NCI-H1930 (cell line): Measurements from ENCODE around the gene PEX16.
"Not testable (repeated sequence)": the region's sequence is repeated elsewhere in the genome, so short reads cannot be mapped to it uniquely, and the experiment has no call there.

Experiments
- DNase-seq, 2 experiments: peaks; one replicate each; lab custom pipeline; 2025; lab: John Stamatoyannopoulos, UW

The PEX16 gene

DNA sequence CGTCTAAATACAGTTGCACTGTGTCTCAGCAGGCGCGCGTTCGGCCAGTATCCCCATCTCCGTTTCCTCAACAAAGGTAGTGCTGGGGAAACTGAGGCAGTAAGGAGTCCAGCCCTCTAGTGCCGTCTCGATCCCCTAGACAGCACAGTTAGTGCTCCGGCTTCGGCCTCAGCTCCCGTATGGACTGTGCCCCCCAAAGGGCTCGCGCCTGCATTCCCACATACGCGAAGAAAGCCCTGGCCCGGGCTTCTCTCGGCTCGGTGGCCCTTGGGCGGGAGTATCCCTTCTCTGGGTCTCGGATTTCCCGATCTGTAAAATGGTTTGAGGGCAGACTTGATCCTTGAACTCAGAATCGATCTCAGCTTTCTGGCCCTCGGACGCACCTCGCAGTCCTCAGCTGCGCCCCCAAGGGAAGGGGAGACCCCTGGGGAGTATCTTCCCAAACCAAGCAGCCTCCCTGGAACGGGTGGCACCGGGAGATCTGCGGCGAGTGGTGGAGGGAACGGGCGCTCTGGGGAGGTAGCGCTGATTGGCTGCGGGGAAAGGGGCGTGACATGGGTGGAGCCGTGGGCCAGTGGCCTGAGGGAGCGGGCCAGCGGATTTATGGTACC, 759 bp upstream of the PEX16 start:
- peak; percentile 62 to 83 for DNase-seq

DNA sequence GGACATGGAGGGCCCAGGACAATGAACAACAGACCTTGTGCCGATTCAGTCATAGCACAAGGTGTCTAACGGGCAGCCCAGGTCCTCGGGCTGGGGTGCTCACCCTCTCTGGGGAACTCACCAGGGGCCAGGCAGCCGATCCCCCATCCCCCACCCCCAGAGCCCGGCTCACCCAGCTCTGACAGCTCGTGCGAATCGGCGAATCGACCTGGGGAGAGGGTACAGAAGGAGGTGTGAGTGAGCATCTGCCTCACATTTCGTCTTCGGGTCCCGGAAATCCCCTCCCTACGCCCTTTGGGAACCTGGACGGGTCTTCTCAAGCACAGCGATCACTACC, 423 bp downstream of the PEX16 start:
- DNase-seq: no peak

GRCh38 chr11:45915446-45915845, 2.2 kb downstream of the PEX16 start:
- DNase-seq: no peak

GRCh38 chr11:45913942-45914635, 3.6 kb downstream of the PEX16 start:
- no peak for DNase-seq

DNA sequence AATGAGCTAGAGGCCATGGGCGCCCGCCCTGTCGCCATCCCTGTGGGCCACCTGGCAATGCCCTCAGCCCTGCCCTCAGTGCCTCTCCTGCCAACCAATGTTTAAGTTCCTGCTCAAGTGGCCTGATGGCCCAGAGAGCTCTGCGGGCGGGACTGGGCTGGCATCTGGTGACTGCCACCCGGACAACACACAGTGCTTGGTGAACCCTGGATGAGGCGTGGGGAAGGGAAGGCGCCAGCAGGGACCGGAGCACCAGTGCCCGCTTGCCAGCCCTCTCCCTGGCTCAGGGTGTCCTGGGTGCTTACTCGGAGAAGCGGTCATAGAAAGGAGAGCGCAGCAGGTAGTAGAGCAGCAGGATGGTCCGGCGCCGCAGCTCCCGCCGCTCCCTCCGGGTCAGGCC, 4.2 kb downstream of the PEX16 start:
- no peak for DNase-seq

GRCh38 chr11:45910623-45911022, 7.1 kb downstream of the PEX16 start:
- DNase-seq: no peak

GRCh38 chr11:45909594-45910475, 7.8 kb downstream of the PEX16 start:
- no peak for DNase-seq

- DNase-seq: no peak
These were observed 9.7 kb downstream of the PEX16 start for GRCh38 chr11:45907911-45908370.

GRCh38 chr11:45906965-45907611, 10.6 kb downstream of the PEX16 start, which contains the start of gene FREY1:
Gene FREY1 (minus strand): TSS chr11:45907271. CDS start chr11:45907245, 26 bp downstream.
- DNase-seq: no peak

GRCh38 chr11:45906096-45906682, 11.5 kb downstream of the PEX16 start:
- no peak for DNase-seq

DNA sequence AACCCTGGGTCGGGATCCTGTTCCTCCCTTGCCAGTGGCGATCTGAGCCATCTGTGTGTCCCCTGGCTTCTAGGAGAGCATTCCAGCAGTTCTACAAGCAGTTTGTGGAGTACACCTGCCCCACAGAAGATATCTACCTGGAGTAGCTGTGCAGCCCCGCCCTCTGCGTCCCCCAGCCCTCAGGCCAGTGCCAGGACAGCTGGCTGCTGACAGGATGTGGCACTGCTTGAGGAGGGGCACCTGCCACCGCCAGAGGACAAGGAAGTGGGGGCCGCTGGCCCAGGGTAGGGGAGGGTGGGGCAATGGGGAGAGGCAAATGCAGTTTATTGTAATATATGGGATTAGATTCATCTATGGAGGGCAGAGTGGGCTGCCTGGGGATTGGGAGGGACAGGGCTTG, 12.1 kb downstream of the PEX16 start:
- not testable (repeated sequence) for DNase-seq

GRCh38 chr11:45905095-45905494, 12.6 kb downstream of the PEX16 start:
- no peak for DNase-seq

- DNase-seq: no peak
These were observed 13.3 kb downstream of the PEX16 start for GRCh38 chr11:45904309-45904915.

GRCh38 chr11:45902452-45903380, 15.0 kb downstream of the PEX16 start:
- DNase-seq: no peak

DNA sequence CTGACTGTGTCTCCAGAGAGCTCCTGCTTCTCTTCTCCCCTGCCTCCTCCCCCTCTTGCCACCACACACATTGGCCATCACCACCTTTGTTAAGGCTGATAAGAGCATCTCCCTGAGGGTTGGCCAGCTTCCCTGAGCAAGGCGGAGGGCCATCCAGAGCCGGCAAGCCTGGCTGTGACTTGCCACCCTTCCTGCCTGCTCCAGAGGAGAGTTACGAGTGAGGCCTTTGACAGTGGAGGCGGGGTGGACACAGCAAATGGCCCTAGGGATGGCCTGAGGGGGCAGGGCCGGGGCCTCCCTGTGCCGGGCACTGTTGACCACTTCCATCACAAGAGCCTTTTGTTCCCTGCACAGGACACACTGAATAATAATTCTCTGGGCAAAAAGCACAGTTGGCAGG, 16.1 kb downstream of the PEX16 start:
- DNase-seq: no peak

DNA sequence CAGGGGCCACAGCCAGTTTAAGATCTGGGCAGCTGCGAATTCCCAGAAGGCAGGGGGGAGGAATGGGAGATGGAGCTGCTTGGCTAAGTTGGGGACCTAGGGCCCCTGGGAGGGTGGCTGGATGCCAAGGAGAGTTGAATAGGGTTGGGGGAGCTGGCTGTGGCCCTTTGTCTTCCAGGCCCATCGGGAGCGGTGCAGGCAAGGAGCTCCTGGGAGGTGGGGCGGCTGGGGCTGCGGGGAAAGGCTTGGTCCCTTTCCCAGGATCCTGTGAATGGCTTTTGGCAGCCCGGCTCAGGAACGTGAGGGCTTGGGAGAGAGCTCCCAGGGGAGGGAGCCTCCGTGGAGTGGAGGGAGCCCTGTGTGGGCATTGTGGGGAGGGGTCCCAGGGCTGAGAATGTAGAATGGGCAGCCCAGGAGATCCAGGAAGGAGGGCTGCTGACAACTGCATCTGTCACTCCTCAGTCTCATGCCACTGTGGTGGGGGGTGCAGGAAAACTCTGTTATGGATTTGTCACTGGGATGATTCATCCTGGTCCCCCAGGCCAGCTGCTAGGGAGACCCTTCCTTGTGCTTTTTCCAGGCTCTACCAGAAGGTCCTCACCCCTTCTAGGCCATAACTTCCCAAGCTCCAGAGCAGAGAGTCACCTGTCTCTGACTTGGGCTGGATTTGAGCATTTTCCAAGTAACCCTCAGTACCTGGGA, 16.6 kb downstream of the PEX16 start:
- DNase-seq: no peak

GRCh38 chr11:45900175-45900800, 17.4 kb downstream of the PEX16 start:
- not testable (repeated sequence) for DNase-seq

DNA sequence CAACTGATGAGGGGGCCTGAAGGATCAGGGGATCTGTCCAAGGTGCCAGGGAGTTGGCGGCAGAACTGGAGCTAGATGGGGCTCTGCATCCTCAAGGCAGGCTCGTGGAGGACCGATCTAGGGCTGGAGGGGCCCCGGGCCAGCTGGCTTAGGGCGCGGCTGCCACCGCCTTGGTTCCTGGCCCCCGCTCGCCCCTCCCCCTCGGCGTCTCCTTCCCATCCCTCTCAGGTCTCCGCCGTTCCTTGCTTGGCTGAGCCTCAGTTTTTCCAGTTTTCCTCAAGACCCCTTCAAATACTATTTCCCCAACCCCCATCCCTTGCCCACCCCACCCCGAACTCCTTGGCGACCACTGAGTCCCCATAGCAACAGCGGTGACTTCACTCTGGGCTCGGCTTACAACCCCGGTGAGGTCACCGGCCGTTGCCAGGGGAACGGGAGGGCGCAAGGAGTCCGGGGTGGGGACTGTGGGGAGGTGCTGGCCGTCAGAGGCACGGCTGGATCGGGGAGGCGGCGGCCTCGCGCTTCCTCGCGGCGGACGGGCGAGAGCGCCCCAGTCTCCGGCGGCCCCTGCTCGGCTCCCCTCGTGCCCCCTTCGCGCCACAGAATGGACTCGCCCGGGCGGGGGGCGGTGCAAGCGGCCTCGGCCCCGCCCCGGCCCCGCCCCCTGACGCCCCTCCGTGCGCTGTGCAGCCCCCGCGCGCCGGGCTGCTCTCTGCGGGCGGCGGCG, 18.1 kb downstream of the PEX16 start:
- peak; percentile 93 to 96 for DNase-seq

- no peak for DNase-seq
These were observed 18.6 kb downstream of the PEX16 start for GRCh38 chr11:45899086-45899447.
